ENCODE results near the gene HMOX2. TPM values are rescaled to one million over a fixed set of nuclear protein-coding genes. Genes with fewer than 3 reads are reported as not detected.
A peak's percentile ranks its signal among the peaks of the same experiment; 100 is the strongest.

The HMOX2 gene
- total RNA-seq, 1 donor from 2014 or later, result 27.0 TPM

DNA sequence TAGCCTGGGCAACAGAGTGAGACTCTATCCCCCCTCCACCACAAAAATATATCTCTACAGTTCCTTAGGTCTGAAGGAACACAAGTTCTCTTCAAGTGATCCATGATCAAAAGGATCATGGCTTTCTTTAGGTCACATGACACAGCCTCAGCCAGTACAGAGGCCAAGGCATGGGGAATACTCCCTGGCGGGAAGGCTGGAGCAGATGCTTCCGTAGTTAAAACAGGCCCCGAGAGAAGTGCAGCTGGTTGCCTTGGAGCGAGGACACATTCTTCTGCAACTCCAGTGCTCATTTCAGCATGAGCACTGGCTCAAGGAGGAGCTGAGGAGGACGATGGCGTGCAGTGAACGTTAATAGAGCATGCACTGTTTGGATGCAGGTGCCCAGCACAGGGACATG, 48.9 kb downstream of the HMOX2 start:
- DNase-seq, result no peak

DNA sequence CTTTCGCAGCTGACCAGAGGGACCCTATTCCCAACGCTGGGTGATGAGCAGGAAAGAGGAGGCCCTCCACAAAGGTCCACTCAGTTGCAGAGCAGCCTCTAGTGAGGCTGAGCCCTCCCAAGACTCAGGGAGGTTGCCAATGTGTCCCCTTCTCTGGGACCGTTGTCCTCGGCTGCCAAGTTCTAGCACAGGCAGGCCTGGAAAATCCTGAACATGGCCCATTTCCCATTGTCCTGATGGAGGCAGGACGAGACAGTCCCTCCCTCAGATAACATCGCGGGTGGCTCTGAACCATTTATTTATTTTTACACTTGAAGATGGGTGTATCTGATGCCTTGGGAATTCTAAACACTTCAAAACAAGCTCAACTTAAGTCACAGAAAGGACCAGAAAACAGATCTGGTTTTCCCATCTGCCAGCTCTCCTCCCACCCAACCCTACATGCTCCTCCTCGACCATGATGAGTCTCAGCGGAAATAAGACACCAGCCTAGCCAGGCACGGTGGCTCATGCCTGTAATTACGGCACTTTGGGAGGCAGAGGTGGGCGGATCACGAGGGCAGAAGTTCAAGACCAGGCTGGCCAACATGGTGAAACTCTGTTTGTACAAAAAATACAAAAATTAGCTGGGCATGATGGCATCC, 49.6 kb downstream of the HMOX2 start:
- no peak for DNase-seq

DNA sequence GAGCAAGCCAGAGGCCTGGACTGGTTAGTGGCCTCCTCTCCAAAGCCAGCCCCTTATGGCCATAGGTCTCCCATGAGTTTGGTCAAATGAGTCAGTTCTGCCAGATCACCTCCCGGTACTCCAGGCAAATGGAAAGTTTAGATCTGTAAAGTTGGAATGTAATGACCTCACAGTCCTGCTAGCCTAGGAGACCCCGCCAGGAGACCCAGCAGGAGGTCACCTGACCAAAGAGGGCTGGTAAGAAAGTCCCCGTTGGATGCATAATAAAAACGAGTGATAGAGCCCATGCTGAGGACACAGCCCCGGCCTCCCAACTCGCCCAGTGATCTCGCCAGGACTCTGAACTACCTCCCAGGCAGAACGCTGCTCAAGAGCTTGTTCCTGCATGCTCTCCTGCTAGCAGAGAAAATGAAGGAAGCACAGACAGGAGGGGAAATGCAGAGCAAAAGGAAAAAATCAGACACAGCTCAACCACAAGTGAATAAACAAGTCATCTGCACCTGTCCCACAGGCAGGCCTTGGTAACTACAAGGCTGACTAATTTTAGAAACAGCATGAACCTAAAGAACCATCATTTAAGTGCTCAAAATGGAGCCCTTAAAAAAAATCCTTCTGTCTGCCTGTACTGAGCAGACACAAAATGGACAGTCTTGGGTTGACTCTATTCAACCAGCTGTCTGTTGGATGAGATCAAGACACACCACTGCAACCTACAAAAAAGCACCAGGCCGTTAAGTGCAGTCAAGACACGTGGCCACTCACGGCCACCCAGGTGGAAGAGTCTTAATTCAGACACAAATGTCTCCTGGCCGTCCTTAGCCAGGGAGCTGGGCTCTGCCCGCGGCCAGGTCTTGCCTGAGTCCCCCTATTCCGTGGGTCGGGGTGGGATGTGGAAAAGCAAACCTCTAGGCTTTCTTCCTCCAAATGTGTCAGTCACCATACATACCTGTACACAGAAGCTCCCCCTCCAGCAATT, 53.2 kb downstream of the HMOX2 start:
- no peak for DNase-seq

DNA sequence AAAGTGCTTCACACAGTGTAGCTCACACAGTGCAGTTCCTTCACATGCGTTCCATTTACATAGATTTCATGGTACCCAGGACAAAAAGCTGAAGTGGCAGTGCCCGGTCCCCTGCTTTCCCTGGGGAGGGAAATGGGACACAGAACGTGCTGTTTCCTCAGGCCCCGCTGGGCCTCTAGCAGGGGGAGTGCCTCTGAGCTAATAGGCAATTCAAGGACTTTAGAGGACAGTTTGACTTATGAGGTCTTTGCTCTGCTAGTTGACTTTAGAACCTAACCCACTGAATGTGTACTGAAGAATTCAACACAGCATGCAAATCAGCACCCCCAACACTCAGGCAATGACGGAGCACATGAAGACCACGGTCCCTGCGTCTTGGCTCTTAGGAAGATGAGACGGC, 55.6 kb downstream of the HMOX2 start:
- DNase-seq, result no peak

DNA sequence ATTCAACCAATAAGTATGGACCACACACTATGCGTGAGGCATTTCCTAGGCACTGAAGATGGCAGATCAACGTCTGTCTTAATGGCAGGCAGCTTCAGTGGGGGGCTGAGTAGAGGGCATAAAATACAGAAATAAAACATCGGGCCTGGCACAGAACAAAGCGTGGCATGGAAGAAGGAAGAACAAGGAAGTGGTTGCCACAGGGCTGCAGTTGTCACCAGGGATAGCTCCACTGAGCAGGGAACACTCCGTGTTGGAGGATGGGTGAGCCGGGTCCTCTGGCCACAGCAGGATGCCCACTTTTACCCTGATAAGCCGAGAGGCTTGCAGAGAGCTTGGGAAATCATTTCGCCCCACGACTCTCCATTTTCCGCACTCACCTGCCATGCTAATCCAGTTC, 56.0 kb downstream of the HMOX2 start:
- no peak for DNase-seq

DNA sequence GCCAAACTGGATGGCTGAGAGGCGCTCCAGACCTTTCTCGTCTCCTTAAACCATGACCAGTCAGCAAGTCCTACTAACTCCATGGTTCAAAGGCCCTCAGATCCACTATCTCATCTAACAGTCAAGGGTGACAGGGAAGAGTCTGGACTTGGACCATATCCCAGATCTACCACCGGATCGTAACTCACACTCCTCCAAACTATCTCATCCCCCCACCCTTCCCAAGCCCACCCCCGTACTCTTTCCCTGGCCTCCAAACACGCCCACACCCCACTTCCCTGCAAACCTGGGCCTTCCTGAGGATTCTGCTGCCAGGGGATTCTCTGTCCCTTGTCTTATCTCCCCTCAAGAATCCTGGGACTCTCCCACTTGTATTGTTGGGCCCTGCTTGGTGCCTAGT, 57.3 kb downstream of the HMOX2 start:
- DNase-seq, result no peak

DNA sequence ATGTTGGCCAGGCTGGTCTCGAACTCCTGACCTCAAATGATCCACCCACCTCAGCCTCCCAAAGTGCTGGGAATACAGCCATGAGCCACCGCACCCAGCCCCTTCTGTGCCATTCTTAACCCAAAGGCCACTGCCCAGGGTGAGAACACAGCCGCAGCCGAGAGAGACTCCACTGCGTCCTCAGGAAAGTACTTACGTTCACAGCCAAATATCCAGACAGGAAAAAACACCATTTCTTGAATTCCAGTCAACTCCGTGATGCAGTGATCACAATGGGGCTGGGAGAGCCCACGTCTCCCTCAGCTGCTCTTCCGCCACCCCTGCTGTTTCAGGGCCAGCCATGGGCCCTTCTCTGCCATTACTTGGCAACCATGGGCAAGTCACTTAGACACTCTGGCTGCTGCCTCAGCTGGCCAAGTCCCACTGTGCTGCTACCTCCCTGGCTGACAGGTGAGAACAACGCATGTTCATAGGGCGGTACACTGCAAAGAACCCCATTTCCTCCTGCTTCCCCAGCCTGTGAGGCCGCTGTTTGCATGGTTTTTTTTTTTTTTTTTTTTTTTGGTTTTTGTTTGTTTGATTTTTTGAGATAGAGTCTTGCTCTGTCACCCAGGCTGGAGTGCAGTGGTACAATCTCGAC, 58.1 kb downstream of the HMOX2 start:
- no peak for DNase-seq

DNA sequence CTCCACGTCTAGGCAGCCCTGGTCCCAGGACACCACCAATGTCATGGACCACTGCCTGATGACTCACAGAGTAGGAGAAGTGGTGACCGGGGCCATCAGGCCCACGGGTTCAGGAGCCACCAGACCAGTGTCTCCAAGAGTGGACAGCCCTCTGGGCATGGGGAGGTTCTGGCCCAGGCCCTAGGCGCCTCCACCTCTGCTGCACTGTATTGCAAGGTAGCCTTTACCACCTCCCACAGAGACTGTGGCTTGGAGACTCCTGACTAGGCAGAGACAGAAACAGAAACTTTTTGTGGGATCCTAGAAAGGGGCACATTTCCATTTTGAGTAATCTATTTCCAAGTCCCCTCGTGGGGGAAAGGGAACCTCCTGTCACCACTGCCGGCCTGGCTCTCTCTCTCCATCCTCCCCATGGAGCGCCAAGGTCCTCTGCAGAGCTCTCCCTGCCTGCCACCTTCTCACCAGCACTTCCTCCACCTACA, 59.5 kb downstream of the HMOX2 start:
- DNase-seq, result no peak

DNA sequence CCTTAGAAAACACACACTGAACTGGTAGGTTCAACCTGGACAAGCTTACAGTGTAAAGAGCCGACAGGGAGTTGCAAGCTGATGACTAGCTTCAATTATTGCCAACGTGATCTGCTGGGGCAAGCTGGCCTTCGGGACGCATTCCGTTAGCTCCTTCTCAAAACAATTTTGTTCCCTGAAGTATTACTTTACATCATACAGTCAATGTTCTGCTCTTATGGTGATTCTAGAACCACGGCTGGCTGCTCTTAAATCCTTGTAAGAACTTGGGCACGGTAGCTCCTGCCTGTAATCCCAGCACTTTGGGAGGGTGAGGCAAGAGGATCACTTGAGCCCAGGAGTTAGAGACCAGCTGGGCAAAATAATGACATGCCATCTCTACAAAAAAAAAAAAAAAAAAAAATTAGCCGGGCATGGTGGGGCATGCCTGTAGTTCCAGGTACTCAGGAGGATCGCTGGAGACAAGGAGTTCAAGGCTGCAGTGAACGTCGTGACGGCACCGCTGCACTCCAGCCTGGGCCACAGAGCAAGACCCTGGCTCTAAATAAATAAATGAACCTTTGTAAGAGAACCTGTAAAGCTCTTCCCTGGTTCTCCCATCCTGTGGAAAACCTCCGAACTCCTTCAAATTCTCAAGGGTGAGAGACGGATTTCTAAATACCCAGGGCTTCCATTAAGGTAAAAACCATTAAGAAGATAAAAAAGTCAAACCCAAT, 60.4 kb downstream of the HMOX2 start:
- no peak for DNase-seq

DNA sequence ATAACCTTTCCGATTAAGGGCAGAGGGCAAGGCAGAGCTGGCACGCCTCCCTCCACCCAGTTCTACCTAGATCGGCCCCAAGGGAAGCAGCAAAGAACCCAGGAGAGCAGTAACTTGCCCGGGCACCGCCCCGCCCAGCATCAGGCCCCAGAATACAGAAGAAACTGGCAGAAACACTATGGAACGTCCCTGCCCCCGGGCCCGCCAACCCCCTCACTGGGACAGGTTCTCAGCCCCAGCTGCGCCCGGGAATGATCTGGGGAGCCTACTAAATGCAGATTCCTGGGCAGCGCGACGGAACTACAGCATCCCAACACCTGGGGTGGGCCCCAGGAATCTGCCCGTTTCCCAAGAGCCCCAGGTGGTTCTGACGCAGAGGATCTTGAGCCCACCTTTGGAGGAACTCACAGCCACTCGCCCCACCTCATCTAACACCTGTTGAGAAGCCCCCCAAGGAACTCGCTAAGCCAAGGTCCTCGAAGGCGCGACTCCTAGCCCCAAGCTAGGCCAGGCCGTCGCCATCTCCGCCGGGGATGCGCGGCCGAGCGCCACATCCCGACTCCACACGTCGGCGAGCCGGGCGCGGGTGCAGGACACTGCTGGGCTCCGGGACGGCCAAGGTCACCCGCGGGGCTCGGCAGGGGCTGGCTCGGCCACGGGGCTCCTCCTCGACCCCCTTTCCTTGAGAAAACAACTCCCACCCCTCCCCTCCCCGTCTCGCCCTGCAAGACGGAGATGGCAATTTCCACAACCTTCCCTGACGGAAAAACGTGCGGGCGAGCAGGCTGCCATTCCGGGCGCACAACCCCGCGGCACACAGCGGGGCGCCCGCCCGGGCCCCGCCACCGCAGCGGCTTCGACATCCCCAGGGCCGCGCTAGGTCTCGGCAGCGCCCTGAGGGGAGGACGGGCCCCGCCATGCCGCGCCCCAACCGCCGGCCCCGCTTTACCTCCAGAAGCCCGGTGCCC, 61.5 kb downstream of the HMOX2 start:
- DNase-seq, result no peak

DNA sequence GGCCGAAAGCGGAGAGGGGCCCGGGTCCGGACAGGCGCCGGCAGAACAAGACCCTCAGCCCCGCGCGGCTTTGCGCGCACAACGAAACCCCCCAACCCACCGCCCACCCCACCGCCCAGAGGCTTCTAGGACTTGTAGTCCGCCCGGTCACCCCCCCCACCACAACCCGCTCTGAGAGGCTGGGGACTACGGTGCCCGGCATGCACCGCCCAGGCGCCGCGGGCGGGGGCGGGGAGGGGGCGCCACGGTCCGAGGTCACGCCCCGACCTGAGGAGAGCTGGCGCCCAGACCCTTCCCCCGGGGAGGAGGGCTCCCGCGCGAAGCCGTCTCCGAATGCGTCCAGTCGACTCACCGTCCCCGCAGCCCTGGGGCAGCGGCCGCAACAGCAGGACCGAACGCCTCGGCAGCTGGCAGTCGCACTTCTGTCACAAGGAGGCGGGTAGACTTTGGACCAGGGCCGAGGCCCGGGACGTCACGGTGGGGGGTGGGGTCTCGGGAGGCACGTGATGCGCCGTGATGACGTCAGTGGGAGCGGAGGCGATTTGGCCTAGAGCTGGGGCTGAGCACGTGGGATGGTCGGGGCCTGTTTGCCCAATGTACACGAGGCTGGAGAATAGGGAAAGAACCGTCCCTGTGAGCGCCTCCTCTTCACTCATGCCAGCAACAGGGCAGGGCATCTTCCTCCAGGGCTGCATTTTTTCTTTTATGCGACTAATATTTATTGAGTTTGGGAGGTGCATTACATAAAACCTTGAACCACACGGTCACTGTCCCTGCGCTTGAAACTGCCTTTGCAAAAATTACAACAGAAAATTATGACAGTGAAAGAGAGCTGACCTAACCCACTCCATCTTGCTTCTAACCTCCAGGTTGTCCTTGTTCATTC, 62.4 kb downstream of the HMOX2 start, which contains the start of gene CDIP1:
CDIP1 (minus strand) TSS at position 424 of the 886 bp plus-strand sequence. CDS start 24,643 bp downstream, outside the sequence.
- DNase-seq, result peak; percentile 92

DNA sequence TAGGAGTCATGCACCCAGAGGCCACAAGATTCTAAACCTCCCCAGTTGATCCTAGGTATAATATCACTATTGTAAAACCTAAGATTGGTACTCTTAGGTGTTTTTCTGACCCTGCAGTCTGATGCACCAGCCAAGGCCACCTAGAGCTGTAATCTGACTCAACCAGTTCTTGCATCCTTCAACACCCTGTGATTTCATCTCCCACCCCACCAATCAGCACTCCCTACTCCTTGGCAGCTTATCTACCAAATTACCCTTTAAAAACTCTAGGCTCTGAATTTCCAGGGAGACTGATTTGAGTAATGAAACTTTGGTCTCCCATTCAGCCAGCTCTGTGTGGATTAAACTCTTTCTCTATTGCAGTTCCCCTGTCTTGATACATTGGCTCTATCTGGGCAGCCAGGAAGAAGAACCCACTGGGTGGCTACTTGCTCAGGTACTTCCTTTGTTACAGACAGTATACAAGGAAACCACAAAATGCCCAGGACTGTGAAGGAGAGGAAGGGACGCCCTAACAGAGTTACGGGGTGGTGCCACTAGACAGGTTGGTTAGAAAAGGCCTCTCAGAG, 63.6 kb downstream of the HMOX2 start:
- DNase-seq, result no peak

DNA sequence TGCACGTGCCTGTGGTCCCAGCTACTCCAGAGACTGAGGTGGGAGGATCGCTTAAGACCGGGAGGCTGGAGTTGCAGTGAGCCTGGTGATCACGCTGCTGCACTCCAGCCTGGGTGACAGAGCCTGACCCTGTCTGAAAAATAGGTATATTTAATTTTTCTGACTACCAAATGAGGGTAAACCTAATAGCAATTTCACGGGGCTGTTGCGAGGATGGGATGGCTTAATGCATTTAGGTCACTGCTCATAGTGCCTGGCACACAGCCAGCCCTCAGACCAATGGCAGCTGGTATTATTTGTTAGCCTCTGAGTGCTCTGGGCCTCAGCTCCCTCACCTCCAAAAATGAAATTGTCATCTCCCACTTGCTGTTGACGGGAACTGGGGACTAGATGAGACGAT, 68.3 kb downstream of the HMOX2 start:
- DNase-seq, result no peak

DNA sequence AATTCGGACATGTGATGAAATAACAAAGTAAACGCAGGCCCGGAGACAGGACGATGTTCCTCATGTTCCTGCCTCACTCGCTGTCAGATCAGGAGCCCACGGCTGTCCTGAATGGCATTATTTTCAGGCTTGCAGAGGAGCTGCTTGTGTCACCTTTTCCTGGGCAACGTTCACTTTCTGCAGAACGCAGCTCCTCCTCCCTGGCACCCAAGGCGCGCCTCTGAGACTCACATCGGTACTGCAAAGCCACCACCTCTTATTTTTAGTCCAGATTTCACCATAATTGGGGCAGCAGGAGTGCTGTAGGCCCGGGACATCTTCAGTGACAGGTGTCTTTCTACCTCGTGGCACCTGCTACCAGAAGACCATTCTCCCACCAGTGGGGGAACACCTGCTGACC, 71.9 kb downstream of the HMOX2 start:
- no peak for DNase-seq

DNA sequence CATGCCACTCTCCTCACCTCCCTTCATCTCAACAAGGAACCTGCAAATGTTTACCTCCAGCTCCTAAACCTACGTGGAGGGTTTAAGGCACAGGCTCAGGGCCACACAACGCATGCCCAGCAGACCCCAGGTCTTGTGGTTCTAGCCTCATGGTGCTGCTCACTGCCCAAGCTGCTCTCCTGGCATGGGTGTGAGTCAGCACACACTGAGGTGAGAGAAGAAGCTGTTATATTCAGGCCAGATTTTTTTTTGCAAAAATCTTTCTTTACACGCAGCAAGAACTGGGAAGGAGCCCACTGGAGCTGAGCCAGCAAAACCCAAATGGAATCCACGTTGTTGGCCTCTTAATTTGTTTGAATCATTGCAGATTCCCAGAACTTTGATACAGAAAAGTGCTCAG, 74.4 kb downstream of the HMOX2 start:
- DNase-seq, result no peak

DNA sequence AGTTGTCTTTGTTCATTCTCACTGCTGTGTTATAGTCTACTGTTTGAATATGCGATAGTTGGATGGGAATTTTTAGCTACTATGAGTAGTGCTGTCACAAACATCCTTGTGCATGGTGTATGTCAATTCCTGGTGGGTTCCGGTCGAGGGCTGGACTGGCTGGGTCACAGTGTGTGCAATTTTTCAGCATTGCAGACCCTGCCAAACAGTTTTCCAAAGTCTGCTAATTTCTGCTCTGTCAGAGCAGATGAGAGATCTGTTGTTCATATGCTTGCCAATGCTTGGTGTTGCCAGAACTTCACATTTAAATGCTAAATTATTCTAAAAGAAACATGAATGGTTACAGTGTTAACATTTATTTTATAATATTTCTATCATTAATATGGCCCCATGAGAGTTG, 76.3 kb downstream of the HMOX2 start:
- DNase-seq, result no peak

DNA sequence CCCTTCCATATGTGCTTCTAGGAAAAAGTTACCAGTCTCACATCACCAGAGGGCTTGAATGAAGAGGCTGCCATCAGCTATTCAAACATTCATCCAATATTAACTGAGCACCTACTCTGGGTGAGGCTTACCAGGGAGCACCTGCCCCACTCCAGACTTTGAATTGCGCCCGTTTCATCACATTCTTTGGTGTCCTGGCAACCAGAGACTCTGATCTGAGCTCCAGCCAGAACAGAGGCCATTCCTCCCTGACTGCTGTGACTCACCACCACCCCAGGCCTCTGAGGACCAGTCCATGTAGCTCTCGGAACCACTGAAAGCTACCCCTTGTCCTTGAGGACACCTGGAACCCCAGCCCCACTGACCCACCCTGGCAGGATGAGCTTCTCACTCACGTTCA, 79.9 kb downstream of the HMOX2 start, which contains the start of gene C16orf96:
C16orf96 (plus strand) TSS at position 229 of the 400 bp plus-strand sequence; CDS start at position 379, 150 bp downstream.
- no peak for DNase-seq

DNA sequence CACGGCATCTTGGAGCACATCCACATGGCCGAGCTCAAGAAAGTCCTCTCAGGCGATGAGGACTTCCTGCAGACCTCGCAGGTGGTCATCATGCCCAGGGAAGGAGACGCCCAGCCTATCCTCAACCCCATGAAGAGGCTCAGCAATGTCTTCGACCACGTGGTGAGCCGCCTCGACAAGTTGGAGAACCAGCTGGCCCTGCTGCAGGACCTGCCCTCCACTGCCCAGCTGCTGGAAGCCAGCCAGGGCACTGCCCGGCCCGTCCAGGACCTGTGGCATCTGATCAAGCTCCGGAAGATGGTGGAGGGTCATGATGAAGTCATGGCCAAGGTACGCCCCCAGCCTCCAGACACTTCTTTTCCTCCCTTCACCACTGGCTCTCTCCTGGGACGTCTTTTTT, 80.4 kb downstream of the HMOX2 start:
- DNase-seq, result no peak

DNA sequence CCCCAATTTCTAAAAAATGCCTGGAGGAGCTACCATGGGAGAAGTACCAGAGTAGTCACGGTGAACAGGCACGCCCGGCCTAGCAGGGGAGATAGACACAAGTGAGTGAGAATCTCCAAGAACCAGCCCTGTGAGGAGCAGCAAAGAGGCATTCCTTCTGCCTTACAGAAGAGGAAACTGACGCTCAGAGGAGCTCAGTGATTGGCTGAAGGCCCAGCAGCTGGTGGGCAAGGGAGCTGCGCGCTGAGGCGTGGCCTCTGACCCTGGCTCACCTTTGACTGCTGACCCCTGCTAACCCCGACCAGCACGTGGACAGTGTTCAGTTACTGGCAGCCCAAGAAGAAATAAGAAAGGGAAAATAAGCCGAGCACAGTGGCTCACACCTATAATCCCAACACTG, 81.8 kb downstream of the HMOX2 start:
- DNase-seq, result no peak
